ENCODE data around the gene EPB41L5.

- no peak for TF ChIP-seq POLR2AphosphoS5 (IDR thresholded peaks at IDR 0.05; ENCODE audit: low read depth, low read length)
- TF ChIP-seq POLR2A (IDR thresholded peaks at IDR 0.05; ENCODE audit: low read depth, low read length), result no peak
- TF ChIP-seq TAF1 (IDR thresholded peaks at IDR 0.05; ENCODE audit: borderline replicate concordance, low read depth, low read length), result no peak
Measured at GRCh38 chr2:120161190-120161589, 148.3 kb downstream of the EPB41L5 start.
